K562 (cell line): ENCODE data around the gene ZC3H12A. TPM values are rescaled to one million over a fixed set of nuclear protein-coding genes. Genes with fewer than 3 reads are reported as not detected.

Experiments
- ATAC-seq: fragments of 200-7000 bp; cut with Tn5 transposase; 3 replicates; pipeline ENCODE4 v1.9.1; 2020; ENCODE audit warnings: moderate library complexity
- BruUV-seq: library from RNA; stranded (reverse); fragments of 400-500 nt; replicated peaks from 2 replicates; lab custom pipeline; 2021; lab: Mats Ljungman, UMichigan
- CTCF ChIA-PET: fragments of 300-600 bp; formaldehyde crosslinking; extraction: SDS; loops from one replicate; lab custom pipeline; 2021; ENCODE audit warnings: low intra/inter-chr PET ratio; lab: Yijun Ruan, JAX
- POLR2A ChIA-PET: fragments of 300-600, 350-650 bp; sonication (Branson Sonifier 250); formaldehyde crosslinking; extraction: SDS; loops from one replicate; lab custom pipeline; 2021; ENCODE audit warnings: antibody characterized with exemption, inconsistent platforms; lab: Yijun Ruan, JAX
- DNase-seq, 4 experiments: peaks; one replicate each; pipeline versions ENCODE4 v3.0.0 to v3.0.0-alpha.2; 2011 to 2018; ENCODE audit warnings: low spot score in 3 of 4, mixed read lengths in 3 of 4; ENCODE audit errors: extremely low read depth in 1 of 4
- FAIRE-seq: peaks from 2 replicates; lab custom pipeline; 2011; peaks lifted over from hg19 to GRCh38; lab: Jason Lieb, UNC
- H2AFZ ChIP-seq: 2 replicates; pipeline ENCODE4 v1.6.0; 2011; ENCODE audit warnings: low read depth, low read length, control low read depth, inconsistent platforms
- H3K27ac ChIP-seq: fragments of 200-600 bp; 3 replicates; pipeline ENCODE4 v1.8.0; 2011; ENCODE audit warnings: low read depth, mild to moderate bottlenecking, control low read depth, inconsistent platforms, low read length, moderate library complexity, mixed read lengths; ENCODE audit errors: extremely low read depth
- H3K27me3 ChIP-seq, 2 experiments: fragments of 300-600 bp in 1 of 2; 2 replicates in 1 of 2; 3 replicates in 1 of 2; pipeline versions ENCODE4 v1.6.0 to v1.8.0; 2011; ENCODE audit warnings: inconsistent platforms in 2 of 2, low read length in 2 of 2, mild to moderate bottlenecking in 1 of 2, mixed read lengths in 1 of 2, moderate library complexity in 1 of 2; ENCODE audit not compliant: control insufficient read depth in 2 of 2, insufficient read depth in 2 of 2
- H3K36me3 ChIP-seq: fragments of 300-600 bp; 3 replicates; pipeline ENCODE4 v1.8.0; 2011; ENCODE audit warnings: mild to moderate bottlenecking, low read length, inconsistent platforms; ENCODE audit not compliant: control insufficient read depth, insufficient read depth
- H3K4me1 ChIP-seq, 2 experiments: fragments of 200-600 bp in 1 of 2; replicated peaks in 1 of 2; 2 replicates in 1 of 2; 3 replicates in 1 of 2; pipeline versions ENCODE4 v1.5.1 to v1.8.0; 2011; ENCODE audit warnings: inconsistent platforms in 2 of 2, low read length in 2 of 2, mild to moderate bottlenecking in 1 of 2, mixed read lengths in 1 of 2, moderate library complexity in 1 of 2; ENCODE audit not compliant: control insufficient read depth in 2 of 2, insufficient read depth in 2 of 2
- H3K4me2 ChIP-seq: 2 replicates; pipeline ENCODE4 v1.6.1; 2011; ENCODE audit warnings: low read length, control low read depth, inconsistent platforms, mixed read lengths; ENCODE audit not compliant: insufficient read depth
- H3K4me3 ChIP-seq: fragments of 200-600 bp; sonication (generic), shearing (Covaris generic); 2 replicates; pipeline ENCODE4 v1.5.1; 2016; ENCODE audit warnings: control low read depth, inconsistent platforms
- H3K79me2 ChIP-seq: fragments of 200-600 bp; 3 replicates; pipeline ENCODE4 v1.8.0; 2011; ENCODE audit warnings: low read length, inconsistent platforms; ENCODE audit not compliant: control insufficient read depth, insufficient read depth
- H3K9ac ChIP-seq, 2 experiments: 2 replicates each; pipeline versions ENCODE4 v1.6.0 to v1.6.1; 2011; ENCODE audit warnings: low read depth in 2 of 2, low read length in 2 of 2, control low read depth in 1 of 2, inconsistent platforms in 1 of 2, mild to moderate bottlenecking in 1 of 2, mixed read lengths in 1 of 2; ENCODE audit not compliant: insufficient read depth in 1 of 2
- H3K9me1 ChIP-seq: one replicate; pipeline ENCODE4 v1.6.0; 2011; ENCODE audit warnings: inconsistent platforms, mild to moderate bottlenecking, low read length, moderate library complexity; ENCODE audit not compliant: control insufficient read depth, insufficient read depth
- H3K9me3 ChIP-seq: replicated peaks from 2 replicates; pipeline ENCODE4 v1.5.1; 2011; ENCODE audit warnings: low read depth, low read length, inconsistent platforms; ENCODE audit not compliant: control insufficient read depth, insufficient read depth
- H4K20me1 ChIP-seq: replicated peaks from 2 replicates; pipeline ENCODE4 v1.6.1; 2011; ENCODE audit warnings: low read length, inconsistent platforms, mixed read lengths; ENCODE audit not compliant: control insufficient read depth, insufficient read depth
- BRD9 ChIP-seq: fragments of 450-650 bp; IDR thresholded peaks from 2 replicates; pipeline ENCODE4 v1.6.1; 2018; ENCODE audit warnings: low read depth; ENCODE audit not compliant: partially characterized antibody
- CHD4 ChIP-seq: fragments of 200-600 bp; sonication (generic); IDR thresholded peaks from 3 replicates; pipeline ENCODE4 v1.6.1; 2012; ENCODE audit warnings: low read depth, mild to moderate bottlenecking, mixed read lengths, low read length, inconsistent platforms; ENCODE audit not compliant: insufficient read depth, insufficient replicate concordance, poor library complexity, severe bottlenecking
- FOXP1 ChIP-seq: sonication (generic); formaldehyde crosslinking; IDR thresholded peaks from 2 replicates; pipeline ENCODE4 v1.8.0; 2022; ENCODE audit warnings: mild to moderate bottlenecking, missing genetic modification reagents
- GABPB1 ChIP-seq: sonication (generic); formaldehyde crosslinking; IDR thresholded peaks from 2 replicates; pipeline ENCODE4 v1.8.0; 2022; ENCODE audit warnings: mild to moderate bottlenecking, missing genetic modification reagents
- GTF3C2 ChIP-seq: IDR thresholded peaks from 3 replicates; pipeline ENCODE4 v1.6.1; 2011; ENCODE audit warnings: borderline replicate concordance, mild to moderate bottlenecking, moderate library complexity; ENCODE audit not compliant: insufficient read length; ENCODE audit errors: extremely low read depth
- HNRNPH1 ChIP-seq: fragments of 200-400 bp; formaldehyde crosslinking; optimal IDR thresholded peaks from 2 replicates; pipeline ENCODE3; 2017; ENCODE audit warnings: low read depth, mild to moderate bottlenecking, low read length, moderate library complexity
- MAFK ChIP-seq: IDR thresholded peaks from 2 replicates; pipeline ENCODE4 v1.6.1; 2011; ENCODE audit warnings: low read length, improper control_type of control experiment
- NFXL1 ChIP-seq: fragments of 450-650 bp; formaldehyde crosslinking; IDR thresholded peaks from 2 replicates; pipeline ENCODE4 v1.4.0; 2021; ENCODE audit warnings: mild to moderate bottlenecking
- PTRF ChIP-seq: fragments of 450-650 bp; IDR thresholded peaks from 2 replicates; pipeline ENCODE4 v1.6.1; 2016; ENCODE audit warnings: mild to moderate bottlenecking, missing genetic modification characterization, missing compliant biosample characterization
- SLC30A9 ChIP-seq: fragments of 250-450 bp; sonication (Bioruptor Pico); IDR thresholded peaks from 2 replicates; pipeline ENCODE4 v1.8.0; 2022; ENCODE audit warnings: mild to moderate bottlenecking, moderate library complexity
- TSHZ1 ChIP-seq: fragments of 250-450 bp; sonication (Bioruptor Pico); IDR thresholded peaks from 2 replicates; pipeline ENCODE4 v1.4.0; 2020; ENCODE audit warnings: mild to moderate bottlenecking, moderate library complexity
- ZBTB43 ChIP-seq: sonication (generic); formaldehyde crosslinking; IDR thresholded peaks from 2 replicates; pipeline ENCODE4 v1.8.0; 2023; ENCODE audit warnings: mild to moderate bottlenecking, missing genetic modification reagents
- ZC3H8 ChIP-seq: fragments of 450-650 bp; IDR thresholded peaks from 2 replicates; pipeline ENCODE4 v1.6.1; 2017
- ZNF311 ChIP-seq: fragments of 250-450 bp; sonication (Bioruptor Pico); IDR thresholded peaks from 2 replicates; pipeline ENCODE4 v1.4.0; 2020; ENCODE audit warnings: mild to moderate bottlenecking, moderate library complexity
- ZNF77 ChIP-seq: fragments of 250-450 bp; sonication (Bioruptor Pico); IDR thresholded peaks from 2 replicates; pipeline ENCODE4 v1.5.0; 2020
- in situ Hi-C: fragments of 300-500 bp; cut with MboI; formaldehyde crosslinking; loops from 4 replicates; pipeline ENCODE4 v1.15.0; 2018; ENCODE audit warnings: inconsistent platforms, mixed read lengths
- intact Hi-C: fragments of 100-400 bp; cut with micrococcal nuclease; formaldehyde crosslinking; loops from 2 replicates; pipeline ENCODE4 v1.14.2; 2022
- polyA plus RNA-seq, 8 experiments: library from polyadenylated mRNA; depleted of rRNA in 4 of 8; stranded (reverse) in 5 of 8; unstranded in 3 of 8; fragments of >200 nt; fragmentation: Nextera tagmentation in 2 of 8; fragmentation: Illumina TruSeq in 1 of 8; extraction: Ambion mirVana in 2 of 8; extraction: Trizol in 1 of 8; gene quantifications; 2 replicates each; pipeline versions ENCODE4 v1.2.1 to v1.2.3, GENCODE V29; 2011 to 2014; ENCODE audit warnings: inconsistent platforms in 1 of 8, missing spikeins in 1 of 8
- total RNA-seq, 7 experiments: library from RNA; depleted of rRNA in 6 of 7; stranded (reverse); fragments of >200 nt in 6 of 7; fragmentation: Illumina TruSeq in 2 of 7; extraction: Trizol in 2 of 7; gene quantifications; 2 replicates each; pipeline versions ENCODE4 v1.2.1 to v1.2.3, GENCODE V29; 2011 to 2021; ENCODE audit warnings: low replicate concordance in 1 of 7

ZC3H12A gene
- total and polyA plus RNA-seq, 9 of the 15 experiments (the other 6 are each of a cell fraction or from before 2014, with no cell fraction given): 0.14 to 9.4 (median 6.7) TPM

GRCh38 chr1:37501661-37502060 lies 27.3 kb downstream of the ZC3H12A start (continued):
- TF ChIP-seq HNRNPH1: no peak
- TF ChIP-seq GABPB1: no peak

GRCh38 chr1:37502104-37502503 lies 27.7 kb downstream of the ZC3H12A start:
- POLR2A ChIA-PET: interaction anchor here (6.1 to 8.8 kb wide), 2 partner anchors 12 to 17 kb away, joined by 42 to 65 read pairs; partner anchors contain the start of gene MEAF6
- no peak for TF ChIP-seq MAFK
- TF ChIP-seq PTRF (tag): no peak
- TF ChIP-seq GTF3C2: no peak
- no peak for TF ChIP-seq ZNF77 (CRISPR knock-in tag)
- TF ChIP-seq SLC30A9: no peak
- TF ChIP-seq ZBTB43: no peak
- TF ChIP-seq CHD4: no peak
- TF ChIP-seq FOXP1 (CRISPR knock-in tag): no peak
- no peak for TF ChIP-seq ZNF311 (CRISPR knock-in tag)
- TF ChIP-seq BRD9: no peak
- TF ChIP-seq TSHZ1 (CRISPR knock-in tag): no peak
- no peak for TF ChIP-seq NFXL1 (CRISPR knock-in tag)
- TF ChIP-seq ZC3H8: no peak

More at GRCh38 chr1:37502104-37502503, 27.7 kb downstream of the ZC3H12A start:
- H3K27me3 ChIP-seq: no peaks in the 10 kb centered on the region
- CTCF ChIA-PET: no interaction called here
- no peak overlapping the region for H3K4me3 ChIP-seq
- no peaks in the 10 kb centered on the region for H4K20me1 ChIP-seq
- 0 out of 5 replicates have a peak, but pooled peaks cover 0 to 4% of the 10 kb centered on the region in 2 experiments for H3K4me1 ChIP-seq
- no TSS peak for BruUV-seq
- H2AFZ ChIP-seq: no peak overlapping the region
- H3K9ac ChIP-seq: no peak overlapping the region
- no peaks in the 10 kb centered on the region for H3K9me1 ChIP-seq
- no peak overlapping the region for H3K4me2 ChIP-seq
- FAIRE-seq: no peak
- H3K79me2 ChIP-seq: 0 out of 3 replicates have a peak, but pooled peaks cover 2% of the 10 kb centered on the region
- H3K27ac ChIP-seq: no peak overlapping the region
- in situ Hi-C loops (no loop called here), intact Hi-C loops (no loop called here)
- no peaks in the 10 kb centered on the region for H3K9me3 ChIP-seq
- H3K36me3 ChIP-seq: peaks cover 82% of the 10 kb centered on the region
- ATAC-seq: no peak
- no peak for DNase-seq
